Measurements from ENCODE around the gene DRC3. TPM values are rescaled to one million over a fixed set of nuclear protein-coding genes. Genes with fewer than 3 reads are reported as not detected.

DRC3 gene
- polyA plus RNA-seq, 1 donor (not counting 4 experiments of a cell fraction or from before 2014, with no cell fraction given): 0.69 TPM

GRCh38 chr17:18028114-18028951, 55.7 kb downstream of the DRC3 start:
- H3K27me3 ChIP-seq (ENCODE audit: control insufficient read depth, extremely low read depth, insufficient read depth, low read length): no peaks in the 10 kb centered on the region
- no peak for TF ChIP-seq CTCF (optimal IDR thresholded peaks at IDR 0.05 in 1 of 3, IDR thresholded peaks at IDR 0.05 in 1 of 3, conservative IDR thresholded peaks at IDR 0.05 in 1 of 3; ENCODE audit: extremely low read depth in 1 of 3, insufficient read depth in 2 of 3, low read length in 3 of 3)
- peaks cover 3% of the 10 kb centered on the region for H3K9me1 ChIP-seq (ENCODE audit: control insufficient read depth, extremely low read depth, insufficient read depth, low read length)
- dilution Hi-C loops (cut with MboI; ENCODE audit: extremely low pct_ligation_motif_present, low sequenced_read_pairs): no loop called here
- H2AFZ ChIP-seq (ENCODE audit: control insufficient read depth, low read length): peak overlapping the region; percentile 27
- H3K4me1 ChIP-seq (ENCODE audit: control insufficient read depth, extremely low read depth, insufficient read depth, low read length): peaks cover 37% of the 10 kb centered on the region
- H3K9me3 ChIP-seq (ENCODE audit: control insufficient read depth, low read depth, low read length): no peaks in the 10 kb centered on the region
- FAIRE-seq (no peak), DNase-seq (ENCODE audit: low read depth, low spot score) (no peak)
- H4K20me1 ChIP-seq (ENCODE audit: control insufficient read depth, extremely low read depth, insufficient read depth, low read length): no peaks in the 10 kb centered on the region
- H3K4me2 ChIP-seq (ENCODE audit: control insufficient read depth, extremely low read depth, insufficient read depth, low read depth, low read length): peak overlapping the region; percentile 66
- H3K4me3 ChIP-seq (ENCODE audit: control insufficient read depth in 2 of 3, extremely low read depth in 1 of 3, insufficient read depth in 2 of 3, low read depth in 1 of 3, low read length in 3 of 3): no peak overlapping the region
- H3K27ac ChIP-seq (ENCODE audit: control insufficient read depth, insufficient read depth, low read length): peak overlapping the region; percentile 10
- H3K9ac ChIP-seq (ENCODE audit: control insufficient read depth, extremely low read depth, insufficient read depth, low read length): no peak overlapping the region
- H3K79me2 ChIP-seq (ENCODE audit: control insufficient read depth, insufficient read depth, low read length): peaks cover 11% of the 10 kb centered on the region
- peaks cover 4 to 14% of the 10 kb centered on the region in 2 experiments for H3K36me3 ChIP-seq (ENCODE audit: control insufficient read depth in 2 of 2, extremely low read depth in 1 of 2, insufficient read depth in 2 of 2, low read length in 2 of 2)

- H3K27ac ChIP-seq (ENCODE audit: control insufficient read depth, insufficient read depth, low read length): peak overlapping the region; percentile 10
- TF ChIP-seq EZH2 (IDR thresholded peaks at IDR 0.05; ENCODE audit: low read length) (no peak), CTCF (optimal IDR thresholded peaks at IDR 0.05 in 1 of 3, IDR thresholded peaks at IDR 0.05 in 1 of 3, conservative IDR thresholded peaks at IDR 0.05 in 1 of 3; ENCODE audit: extremely low read depth in 1 of 3, insufficient read depth in 2 of 3, low read length in 3 of 3) (no peak)
- peak overlapping the region; percentile 66 for H3K4me2 ChIP-seq (ENCODE audit: control insufficient read depth, extremely low read depth, insufficient read depth, low read depth, low read length)
- H3K79me2 ChIP-seq (ENCODE audit: control insufficient read depth, insufficient read depth, low read length): peaks cover 15% of the 10 kb centered on the region
- peaks cover 4 to 14% of the 10 kb centered on the region in 2 experiments for H3K36me3 ChIP-seq (ENCODE audit: control insufficient read depth in 2 of 2, extremely low read depth in 1 of 2, insufficient read depth in 2 of 2, low read length in 2 of 2)
- dilution Hi-C loops (cut with MboI; ENCODE audit: extremely low pct_ligation_motif_present, low sequenced_read_pairs): no loop called here
- H3K4me3 ChIP-seq (ENCODE audit: control insufficient read depth in 2 of 3, extremely low read depth in 1 of 3, insufficient read depth in 2 of 3, low read depth in 1 of 3, low read length in 3 of 3): no peak overlapping the region
- no peaks in the 10 kb centered on the region for H4K20me1 ChIP-seq (ENCODE audit: control insufficient read depth, extremely low read depth, insufficient read depth, low read length)
- H3K27me3 ChIP-seq (ENCODE audit: control insufficient read depth, extremely low read depth, insufficient read depth, low read length): no peaks in the 10 kb centered on the region
- FAIRE-seq (peak; percentile 83), DNase-seq (ENCODE audit: low read depth, low spot score) (no peak)
- peaks cover 37% of the 10 kb centered on the region for H3K4me1 ChIP-seq (ENCODE audit: control insufficient read depth, extremely low read depth, insufficient read depth, low read length)
- H3K9me1 ChIP-seq (ENCODE audit: control insufficient read depth, extremely low read depth, insufficient read depth, low read length): peaks cover 3% of the 10 kb centered on the region
- no peak overlapping the region for H3K9ac ChIP-seq (ENCODE audit: control insufficient read depth, extremely low read depth, insufficient read depth, low read length)
- H3K9me3 ChIP-seq (ENCODE audit: control insufficient read depth, low read depth, low read length): no peaks in the 10 kb centered on the region
- H2AFZ ChIP-seq (ENCODE audit: control insufficient read depth, low read length): peak overlapping the region; percentile 27
Observed at GRCh38 chr17:18028952-18029540, 56.4 kb downstream of the DRC3 start.
